Measurements from ENCODE around the gene CEBPB. TPM values are rescaled to one million over a fixed set of nuclear protein-coding genes. Genes with fewer than 3 reads are reported as not detected.

Gene CEBPB
- total RNA-seq, 1 experiment from 2014 or later = 183 TPM

GRCh38 chr20:50216543-50217206, 26.0 kb downstream of the CEBPB start:
- intact Hi-C loops (cut with micrococcal nuclease; ENCODE audit: unreplicated experiment) = loop anchor here (1.0 kb wide), 1 partner anchor 24 kb away; no protein-coding TSS in a partner anchor
- BruUV-seq (replicated peaks) = TSS peak; percentile 89
- peaks cover 62% of the 10 kb centered on the region for H3K4me1 Mint-ChIP-seq (ENCODE audit: low read depth, unreplicated experiment)
- POLR2A ChIA-PET = interaction anchor here (0.5 to 2.0 kb wide), 13 partner anchors 8 to 357 kb away, joined by 3 to 32 read pairs (median 4); partner anchors contain the start of gene CEBPB
- no peaks in the 10 kb centered on the region for H3K9me3 Mint-ChIP-seq (ENCODE audit: unreplicated experiment)
- no peaks in the 10 kb centered on the region for H3K27me3 Mint-ChIP-seq (ENCODE audit: insufficient read depth, unreplicated experiment)
- Histone ChIP-seq H3K4me3 (ENCODE audit: low read depth, low read length) (peak overlapping the region; percentile 25), H3K9me3 (no peaks in the 10 kb centered on the region), H3K4me1 (peaks cover 61% of the 10 kb centered on the region), H3K27me3 (replicated peaks; ENCODE audit: control insufficient read depth, insufficient read depth, low read length) (no peaks in the 10 kb centered on the region), H3K36me3 (ENCODE audit: control insufficient read depth, insufficient read depth, low read length) (no peaks in the 10 kb centered on the region)
- peak; percentile 93 to 98 for DNase-seq
- CTCF ChIA-PET = interaction anchor here (0.5 to 1.6 kb wide), 8 partner anchors 25 to 571 kb away, joined by 3 to 16 read pairs (median 4); partner anchors contain the start of gene CEBPB
- no peak for TF ChIP-seq CTCF (IDR thresholded peaks at IDR 0.05; ENCODE audit: insufficient read depth in 1 of 2, low read depth in 1 of 2, low read length in 1 of 2, severe bottlenecking in 1 of 2, unreplicated experiment in 1 of 2)
- no peaks in the 10 kb centered on the region for H3K36me3 Mint-ChIP-seq (ENCODE audit: insufficient read depth, unreplicated experiment)
- H3K27ac Mint-ChIP-seq (ENCODE audit: unreplicated experiment) = peak overlapping the region; percentile 84
- H3K4me3 Mint-ChIP-seq (ENCODE audit: unreplicated experiment) = peak overlapping the region; percentile 69

DNA sequence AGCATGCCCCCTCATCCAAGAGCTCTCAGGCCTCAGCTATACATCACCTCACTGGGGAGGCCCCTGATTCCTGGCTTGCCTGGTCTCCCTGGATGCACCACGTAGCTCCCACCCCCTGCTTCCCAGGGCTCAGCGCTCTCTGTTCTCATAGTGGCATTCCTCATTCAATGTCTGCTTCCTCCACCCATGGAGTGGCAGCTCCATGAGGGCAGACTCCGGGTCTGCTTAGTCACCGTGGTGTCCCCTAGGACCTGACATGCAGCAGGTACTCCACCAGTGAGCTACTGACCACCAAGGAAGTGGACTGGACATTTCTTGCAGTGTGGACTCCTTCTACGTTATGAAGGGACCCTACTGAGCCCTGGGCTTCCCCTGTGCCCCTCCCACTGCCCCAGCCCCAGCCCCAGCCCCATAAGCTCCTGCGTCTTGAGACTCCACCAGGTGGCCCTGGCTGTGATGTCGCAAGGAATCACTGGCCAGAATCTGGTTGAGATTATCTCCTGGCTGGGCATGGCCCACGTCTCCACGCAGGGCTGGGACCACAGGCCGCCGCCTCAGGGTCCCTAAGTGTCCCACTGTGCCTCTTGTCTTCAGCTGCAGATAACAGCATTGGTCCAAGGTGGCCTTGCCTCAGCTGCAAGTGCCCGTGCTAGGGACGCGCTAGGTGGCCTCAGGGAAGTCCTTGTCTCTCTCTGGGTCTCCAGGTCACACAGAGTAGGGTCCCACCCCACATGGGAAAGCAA, 26.7 kb downstream of the CEBPB start:
- peaks cover 58% of the 10 kb centered on the region for H3K4me1 ChIP-seq
- no peaks in the 10 kb centered on the region for H3K9me3 ChIP-seq
- peak in 1 of 2 experiments; percentile 56 for DNase-seq
- POLR2A ChIA-PET = interaction anchor here (0.7 to 2.0 kb wide), 12 partner anchors 7 to 357 kb away, joined by 3 to 32 read pairs (median 4); partner anchors contain the start of gene CEBPB
- H3K36me3 ChIP-seq (ENCODE audit: control insufficient read depth, insufficient read depth, low read length) = no peaks in the 10 kb centered on the region
- no peak overlapping the region for H3K4me3 ChIP-seq (ENCODE audit: low read depth, low read length)
- BruUV-seq (replicated peaks) = no TSS peak
- CTCF ChIA-PET = interaction anchor here (0.5 to 1.6 kb wide), 6 partner anchors 26 to 289 kb away, joined by 3 to 16 read pairs (median 4); partner anchors contain the start of gene CEBPB
- peaks cover 57% of the 10 kb centered on the region for H3K4me1 Mint-ChIP-seq (ENCODE audit: low read depth, unreplicated experiment)
- H3K27me3 ChIP-seq (replicated peaks; ENCODE audit: control insufficient read depth, insufficient read depth, low read length) = no peaks in the 10 kb centered on the region
- no peaks in the 10 kb centered on the region for H3K36me3 Mint-ChIP-seq (ENCODE audit: insufficient read depth, unreplicated experiment)
- H3K4me3 Mint-ChIP-seq (ENCODE audit: unreplicated experiment) = peak overlapping the region; percentile 69
- peak overlapping the region; percentile 84 for H3K27ac Mint-ChIP-seq (ENCODE audit: unreplicated experiment)
- no peak for TF ChIP-seq CTCF (IDR thresholded peaks at IDR 0.05; ENCODE audit: insufficient read depth in 1 of 2, low read depth in 1 of 2, low read length in 1 of 2, severe bottlenecking in 1 of 2, unreplicated experiment in 1 of 2)
- no peaks in the 10 kb centered on the region for H3K27me3 Mint-ChIP-seq (ENCODE audit: insufficient read depth, unreplicated experiment)
- H3K9me3 Mint-ChIP-seq (ENCODE audit: unreplicated experiment) = no peaks in the 10 kb centered on the region
- intact Hi-C loops (cut with micrococcal nuclease; ENCODE audit: unreplicated experiment) = no loop called here

DNA sequence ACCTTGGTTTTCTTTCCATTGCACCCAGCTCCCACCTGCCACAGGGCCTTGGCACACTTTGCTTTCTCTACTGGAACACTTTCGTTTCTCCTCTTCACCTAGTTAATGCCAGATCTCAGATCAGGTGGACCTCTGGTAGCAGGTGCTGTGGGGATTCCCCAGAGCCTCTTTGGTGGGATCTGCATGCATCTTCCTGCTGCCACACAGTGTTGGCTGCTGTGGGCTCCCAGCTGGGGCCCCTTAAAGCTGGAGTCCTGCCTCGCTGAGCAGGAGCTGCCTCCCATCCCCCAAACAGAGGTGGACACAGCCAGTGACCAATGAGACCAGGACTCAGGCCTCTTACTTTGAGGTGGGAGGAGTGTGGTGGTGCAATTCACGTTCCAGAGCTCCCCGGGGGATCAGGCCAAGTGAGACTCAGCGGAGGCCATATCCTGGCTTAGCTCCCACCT, 28.4 kb downstream of the CEBPB start:
- BruUV-seq (replicated peaks) = no TSS peak
- no peak for DNase-seq
- Histone ChIP-seq H3K9me3 (no peaks in the 10 kb centered on the region), H3K4me3 (ENCODE audit: low read depth, low read length) (no peak overlapping the region), H3K4me1 (peaks cover 58% of the 10 kb centered on the region), H3K27me3 (replicated peaks; ENCODE audit: control insufficient read depth, insufficient read depth, low read length) (no peaks in the 10 kb centered on the region), H3K36me3 (ENCODE audit: control insufficient read depth, insufficient read depth, low read length) (no peaks in the 10 kb centered on the region)
- ChIA-PET CTCF (no interaction called here), POLR2A (interaction anchor here (0.5 to 0.6 kb wide), 2 partner anchors 796 to 1924 kb away, joined by 4 to 5 read pairs; no protein-coding TSS in a partner anchor)
- no peak for TF ChIP-seq CTCF (IDR thresholded peaks at IDR 0.05; ENCODE audit: insufficient read depth in 1 of 2, low read depth in 1 of 2, low read length in 1 of 2, severe bottlenecking in 1 of 2, unreplicated experiment in 1 of 2)
- H3K4me3 Mint-ChIP-seq (ENCODE audit: unreplicated experiment) = no peak overlapping the region
- H3K27ac Mint-ChIP-seq (ENCODE audit: unreplicated experiment) = peak overlapping the region; percentile 42
- intact Hi-C loops (cut with micrococcal nuclease; ENCODE audit: unreplicated experiment) = no loop called here
- peaks cover 57% of the 10 kb centered on the region for H3K4me1 Mint-ChIP-seq (ENCODE audit: low read depth, unreplicated experiment)
- H3K36me3 Mint-ChIP-seq (ENCODE audit: insufficient read depth, unreplicated experiment) = no peaks in the 10 kb centered on the region
- H3K9me3 Mint-ChIP-seq (ENCODE audit: unreplicated experiment) = no peaks in the 10 kb centered on the region
- no peaks in the 10 kb centered on the region for H3K27me3 Mint-ChIP-seq (ENCODE audit: insufficient read depth, unreplicated experiment)

Data from Caco-2 (cell line).